Calu3 (cell line): Measurements from ENCODE around the gene VSTM2A. TPM values are rescaled to one million over a fixed set of nuclear protein-coding genes. Genes with fewer than 3 reads are reported as not detected.

Source experiments
- BruUV-seq: library from RNA; stranded (reverse); fragments of 400-500 nt; replicated peaks from 2 replicates; lab custom pipeline; 2021; lab: Mats Ljungman, UMichigan
- CTCF ChIA-PET: fragments of 300-600 bp; sonication (Branson Sonifier 250); formaldehyde crosslinking; loops from one replicate; lab custom pipeline; 2022; ENCODE audit warnings: antibody characterized with exemption; lab: Charles Lee
- DNase-seq: peaks from one replicate; pipeline ENCODE4 v3.0.0; 2022
- H3K27ac Mint-ChIP-seq: one replicate; pipeline ENCODE4 v1.8.0; 2022; ENCODE audit warnings: mixed read lengths; ENCODE audit not compliant: unreplicated experiment
- H3K27me3 Mint-ChIP-seq: one replicate; pipeline ENCODE4 v1.8.0; 2022; ENCODE audit warnings: mixed read lengths; ENCODE audit not compliant: unreplicated experiment
- H3K36me3 Mint-ChIP-seq: one replicate; pipeline ENCODE4 v1.8.0; 2022; ENCODE audit warnings: mild to moderate bottlenecking, moderate library complexity, mixed read lengths; ENCODE audit not compliant: insufficient read depth, unreplicated experiment
- H3K4me1 Mint-ChIP-seq: one replicate; pipeline ENCODE4 v1.8.0; 2022; ENCODE audit warnings: mild to moderate bottlenecking, low read depth, mixed read lengths; ENCODE audit not compliant: unreplicated experiment
- H3K4me3 Mint-ChIP-seq: one replicate; pipeline ENCODE4 v1.8.0; 2022; ENCODE audit warnings: mild to moderate bottlenecking, low read depth, moderate library complexity, mixed read lengths; ENCODE audit not compliant: unreplicated experiment
- H3K9me3 Mint-ChIP-seq: one replicate; pipeline ENCODE4 v1.8.0; 2022; ENCODE audit warnings: low read depth, mixed read lengths; ENCODE audit not compliant: unreplicated experiment
- intact Hi-C: fragments of 100-400 bp; cut with micrococcal nuclease; formaldehyde crosslinking; loops from one replicate; pipeline ENCODE4 v1.10.0; 2022; ENCODE audit not compliant: unreplicated experiment
- total RNA-seq: library from RNA; stranded (reverse); gene quantifications from 2 replicates; pipeline ENCODE4 v1.2.3, GENCODE V29; 2022
- TF ChIP-seq, protein P1 (sequence below): fragments of 200-600 bp; IDR thresholded peaks from one replicate; pipeline ENCODE4 v1.8.0; 2022; ENCODE audit warnings: antibody characterized with exemption; ENCODE audit not compliant: unreplicated experiment

VSTM2A gene
- total RNA-seq, 1 experiment from 2014 or later: not detected

DNA sequence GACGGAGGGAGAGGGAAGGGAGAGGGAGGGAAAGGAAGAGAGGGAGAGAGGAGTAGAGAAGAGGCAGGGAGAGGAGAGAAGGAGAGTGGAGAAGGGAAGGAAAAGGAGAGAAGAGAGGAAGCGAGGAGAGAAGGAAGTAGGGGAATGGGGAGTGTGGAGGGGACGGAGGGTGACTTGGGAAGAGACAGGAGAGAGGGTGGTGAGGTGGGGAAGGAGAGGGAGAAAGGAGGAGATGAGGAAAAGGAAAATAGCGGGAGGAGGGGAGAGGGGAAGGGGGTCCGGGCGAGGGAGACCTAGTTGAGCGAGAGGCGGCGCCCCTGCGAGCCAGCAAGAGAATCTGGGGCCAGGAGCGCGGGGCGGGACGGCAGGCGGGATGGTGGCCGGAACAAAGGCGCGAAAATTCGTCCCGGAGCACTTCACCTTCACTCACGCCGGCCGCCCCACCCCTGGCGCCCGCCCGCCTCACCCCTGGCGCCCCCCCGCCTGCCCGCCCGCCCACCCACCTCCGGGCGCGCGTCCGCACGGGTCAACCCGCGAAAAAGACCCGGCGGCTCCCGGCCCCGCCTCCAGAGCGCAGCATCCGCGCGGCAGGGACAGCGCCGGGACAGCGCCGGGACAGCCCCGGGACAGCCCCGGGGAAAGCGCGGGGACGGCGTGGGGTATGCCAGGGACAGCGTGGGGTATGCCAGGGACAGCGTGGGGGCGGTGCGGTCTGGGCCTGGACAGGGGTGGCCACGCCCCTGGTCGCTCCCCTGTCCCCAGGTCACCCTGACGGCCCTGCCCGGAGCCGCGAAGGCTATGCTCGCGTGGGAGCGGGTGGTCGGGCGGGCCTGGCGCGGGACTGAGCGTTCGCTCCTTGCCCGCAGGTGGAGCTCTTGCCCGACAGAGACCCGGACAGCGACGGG lies 4.2 kb downstream of the VSTM2A start:
- CTCF ChIA-PET: interaction anchor here (1.0 to 1.4 kb wide), 3 partner anchors 10 to 159 kb away, joined by 3 to 7 read pairs (median 4); no protein-coding TSS in a partner anchor
- peak overlapping the region; percentile 71 for H3K4me3 Mint-ChIP-seq

GRCh38 chr7:54546986-54547314 lies 4.8 kb downstream of the VSTM2A start:
- no peak overlapping the region for H3K27ac Mint-ChIP-seq
- DNase-seq: no peak
- H3K36me3 Mint-ChIP-seq: no peaks in the 10 kb centered on the region
- intact Hi-C loops: loop anchor here (1.0 kb wide), 1 partner anchor 117 kb away; no protein-coding TSS in a partner anchor
- TF ChIP-seq, protein P1, sequence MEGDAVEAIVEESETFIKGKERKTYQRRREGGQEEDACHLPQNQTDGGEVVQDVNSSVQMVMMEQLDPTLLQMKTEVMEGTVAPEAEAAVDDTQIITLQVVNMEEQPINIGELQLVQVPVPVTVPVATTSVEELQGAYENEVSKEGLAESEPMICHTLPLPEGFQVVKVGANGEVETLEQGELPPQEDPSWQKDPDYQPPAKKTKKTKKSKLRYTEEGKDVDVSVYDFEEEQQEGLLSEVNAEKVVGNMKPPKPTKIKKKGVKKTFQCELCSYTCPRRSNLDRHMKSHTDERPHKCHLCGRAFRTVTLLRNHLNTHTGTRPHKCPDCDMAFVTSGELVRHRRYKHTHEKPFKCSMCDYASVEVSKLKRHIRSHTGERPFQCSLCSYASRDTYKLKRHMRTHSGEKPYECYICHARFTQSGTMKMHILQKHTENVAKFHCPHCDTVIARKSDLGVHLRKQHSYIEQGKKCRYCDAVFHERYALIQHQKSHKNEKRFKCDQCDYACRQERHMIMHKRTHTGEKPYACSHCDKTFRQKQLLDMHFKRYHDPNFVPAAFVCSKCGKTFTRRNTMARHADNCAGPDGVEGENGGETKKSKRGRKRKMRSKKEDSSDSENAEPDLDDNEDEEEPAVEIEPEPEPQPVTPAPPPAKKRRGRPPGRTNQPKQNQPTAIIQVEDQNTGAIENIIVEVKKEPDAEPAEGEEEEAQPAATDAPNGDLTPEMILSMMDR: no peak
- H3K4me3 Mint-ChIP-seq: peak overlapping the region; percentile 71
- H3K27me3 Mint-ChIP-seq: peaks cover 61% of the 10 kb centered on the region
- CTCF ChIA-PET: interaction anchor here (1.0 to 1.4 kb wide), 3 partner anchors 10 to 158 kb away, joined by 3 to 7 read pairs (median 4); no protein-coding TSS in a partner anchor
- H3K4me1 Mint-ChIP-seq: no peaks in the 10 kb centered on the region
- no TSS peak for BruUV-seq
- H3K9me3 Mint-ChIP-seq: no peaks in the 10 kb centered on the region

More for the DNA sequence above, 4.2 kb downstream of the VSTM2A start:
- H3K4me1 Mint-ChIP-seq: no peaks in the 10 kb centered on the region
- intact Hi-C loops: no loop called here
- DNase-seq: peak; percentile 83
- H3K27ac Mint-ChIP-seq: no peak overlapping the region
- BruUV-seq: no TSS peak
- H3K9me3 Mint-ChIP-seq: no peaks in the 10 kb centered on the region
- TF ChIP-seq, protein P1: peak; percentile 50
- H3K36me3 Mint-ChIP-seq: no peaks in the 10 kb centered on the region
- peaks cover 67% of the 10 kb centered on the region for H3K27me3 Mint-ChIP-seq

DNA sequence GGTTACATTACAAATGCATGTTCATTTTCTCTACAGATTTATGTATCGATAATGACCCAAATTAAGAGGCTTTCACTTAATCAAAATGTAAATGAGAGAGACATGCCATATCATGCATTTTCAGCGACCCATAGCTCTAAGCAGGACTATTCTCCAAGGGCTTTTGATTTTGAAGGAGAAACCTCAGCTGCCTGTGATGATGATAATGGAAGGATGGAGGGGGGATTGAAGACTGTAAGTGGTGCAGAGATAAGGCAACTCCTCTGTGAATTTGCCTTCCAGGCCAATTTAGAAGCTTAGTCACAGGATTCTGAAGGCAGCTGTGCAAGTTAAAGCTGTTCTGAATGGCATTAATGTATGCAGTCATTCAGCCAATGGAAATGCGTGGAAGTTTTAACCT lies 8.3 kb downstream of the VSTM2A start:
- DNase-seq: no peak
- H3K27ac Mint-ChIP-seq: no peak overlapping the region
- TF ChIP-seq, protein P1: no peak
- intact Hi-C loops: loop anchor here (10.0 kb wide), 1 partner anchor 714 kb away; no protein-coding TSS in a partner anchor
- BruUV-seq: no TSS peak
- peaks cover 57% of the 10 kb centered on the region for H3K27me3 Mint-ChIP-seq
- no peaks in the 10 kb centered on the region for H3K9me3 Mint-ChIP-seq
- H3K36me3 Mint-ChIP-seq: no peaks in the 10 kb centered on the region
- H3K4me3 Mint-ChIP-seq: no peak overlapping the region
- CTCF ChIA-PET: no interaction called here
- H3K4me1 Mint-ChIP-seq: no peaks in the 10 kb centered on the region

- BruUV-seq: no TSS peak
- H3K27me3 Mint-ChIP-seq: peaks cover 37% of the 10 kb centered on the region
- TF ChIP-seq, protein P1: no peak
These were observed 13.9 kb downstream of the VSTM2A start for GRCh38 chr7:54556121-54556520.

More at GRCh38 chr7:54556121-54556520, 13.9 kb downstream of the VSTM2A start:
- DNase-seq: no peak
- no peaks in the 10 kb centered on the region for H3K36me3 Mint-ChIP-seq
- no peaks in the 10 kb centered on the region for H3K4me1 Mint-ChIP-seq
- no peak overlapping the region for H3K4me3 Mint-ChIP-seq
- CTCF ChIA-PET: interaction anchor here (0.5 kb wide), 1 partner anchor 11 kb away, joined by 3 read pairs; no protein-coding TSS in a partner anchor
- no peaks in the 10 kb centered on the region for H3K9me3 Mint-ChIP-seq
- intact Hi-C loops: loop anchor here (10.0 kb wide), 1 partner anchor 709 kb away; no protein-coding TSS in a partner anchor
- H3K27ac Mint-ChIP-seq: no peak overlapping the region
